OCI-LY3 (cell line): ENCODE data around the gene CKMT1B.
"Not testable (repeated sequence)": the region's sequence is repeated elsewhere in the genome, so short reads cannot be mapped to it uniquely, and the experiment has no call there.

Experiments used
- CTCF ChIP-seq: fragments of 200-600, 300-600 bp; sonication (generic); IDR thresholded peaks from 2 replicates; pipeline ENCODE4 v1.5.1; 2014; ENCODE audit warnings: antibody characterized with exemption, low read length, low read depth
- EZH2phosphoT487 ChIP-seq: fragments of 200-600 bp; shearing (Covaris generic); IDR thresholded peaks from 2 replicates; pipeline ENCODE4 v1.6.1; 2018; ENCODE audit warnings: antibody characterized with exemption, mixed run types, low read depth

DNA sequence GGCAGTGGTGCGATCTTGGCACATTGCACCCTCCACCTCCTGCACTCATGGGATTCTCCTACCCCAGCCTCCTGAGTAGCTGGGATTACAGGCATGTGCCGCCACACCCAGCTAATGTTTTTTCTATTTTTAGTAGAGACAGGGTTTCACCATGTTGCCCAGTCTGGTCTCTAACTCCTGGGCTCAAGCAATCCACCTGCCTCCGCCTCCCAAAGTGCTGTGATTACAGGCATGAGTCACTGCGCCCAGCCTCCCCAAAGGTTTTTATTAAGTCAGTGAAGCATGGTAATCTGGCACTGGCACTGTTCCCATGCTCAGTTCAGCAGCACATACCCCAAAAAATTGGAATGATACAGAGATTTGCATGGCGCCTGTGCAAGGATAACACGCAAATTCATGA, 8.4 kb downstream of the CKMT1B start:
- TF ChIP-seq CTCF, EZH2phosphoT487: not testable (repeated sequence)
